HCT116 (cell line): Measurements from ENCODE around the gene ADAMTS16. TPM values are rescaled to one million over a fixed set of nuclear protein-coding genes. Genes with fewer than 3 reads are reported as not detected.

Source experiments
- ATAC-seq: fragments of 200-7000 bp; cut with Tn5 transposase; 2 replicates; pipeline ENCODE4 v1.9.1; 2020; ENCODE audit warnings: mild to moderate bottlenecking, moderate library complexity
- BruUV-seq: library from RNA; stranded (reverse); fragments of 400-500 nt; replicated peaks from 2 replicates; lab custom pipeline; 2021; lab: Mats Ljungman, UMichigan
- CTCF ChIA-PET: fragments of 300-600 bp; sonication (Branson Sonifier 250); formaldehyde crosslinking; loops from one replicate; lab custom pipeline; 2021; ENCODE audit warnings: antibody characterized with exemption; lab: Charles Lee
- POLR2A ChIA-PET: fragments of 300-600, 350-600 bp; sonication (Branson Sonifier 250); formaldehyde crosslinking; loops from one replicate; lab custom pipeline; 2021; ENCODE audit warnings: antibody characterized with exemption; lab: Charles Lee
- RAD21 ChIA-PET, 2 experiments: fragments of 300-600 bp; sonication (Branson Sonifier 250); formaldehyde crosslinking; loops; one replicate each; lab custom pipeline; 2023; ENCODE audit warnings: low total read pairs in 2 of 2; ENCODE audit not compliant: uncharacterized antibody in 2 of 2, unreplicated experiment in 2 of 2, low non-redundant PET in 1 of 2; lab: Charles Lee
- DNase-seq: peaks from one replicate; pipeline ENCODE4 v3.0.0-alpha.2; 2010; ENCODE audit warnings: low read depth, low spot score
- H2AFZ ChIP-seq: fragments of 200-600 bp; shearing (Covaris generic), sonication (generic); 2 replicates; pipeline ENCODE4 v1.6.1; 2017; ENCODE audit warnings: low read depth, mixed run types, mixed read lengths, antibody characterized with exemption, low read length; ENCODE audit not compliant: poor library complexity, severe bottlenecking
- H3K27ac ChIP-seq: 2 replicates; pipeline ENCODE4 v1.5.1; 2012; ENCODE audit warnings: low read depth, low read length
- H3K27me3 ChIP-seq: fragments of 200-600 bp; sonication (generic); 2 replicates; pipeline ENCODE4 v1.6.1; 2016; ENCODE audit warnings: mixed run types, low read length, mixed read lengths; ENCODE audit not compliant: insufficient read depth
- H3K36me3 ChIP-seq, 2 experiments: fragments of 200-500 bp in 1 of 2; fragments of 200-600 bp in 1 of 2; sonication (Bioruptor generic) in 1 of 2; sonication (generic) in 1 of 2; 2 replicates each; pipeline versions ENCODE4 v1.5.1 to v1.6.1; 2014 to 2016; ENCODE audit warnings: low read length in 2 of 2, inconsistent platforms in 1 of 2, mixed read lengths in 1 of 2, mixed run types in 1 of 2; ENCODE audit not compliant: insufficient read depth in 2 of 2, control insufficient read depth in 1 of 2
- H3K4me1 ChIP-seq, 2 experiments: fragments of 200-600 bp in 1 of 2; sonication (generic) in 1 of 2; 2 replicates each; pipeline versions ENCODE4 v1.5.1 to v1.6.1; 2012 to 2017; ENCODE audit warnings: low read length in 2 of 2, inconsistent platforms in 1 of 2, mild to moderate bottlenecking in 1 of 2, mixed read lengths in 1 of 2, mixed run types in 1 of 2, moderate library complexity in 1 of 2; ENCODE audit not compliant: insufficient read depth in 2 of 2, control insufficient read depth in 1 of 2
- H3K4me2 ChIP-seq: fragments of 200-600 bp; sonication (generic); 2 replicates; pipeline ENCODE4 v1.6.1; 2017; ENCODE audit warnings: mixed run types, low read length, mixed read lengths
- H3K4me3 ChIP-seq, 2 experiments: fragments of 200-600 bp in 1 of 2; sonication (generic) in 1 of 2; replicated peaks in 1 of 2; 2 replicates each; pipeline ENCODE4 v1.5.1; 2011 to 2016; ENCODE audit warnings: low read length in 2 of 2, control low read depth in 1 of 2, low read depth in 1 of 2, mild to moderate bottlenecking in 1 of 2, mixed read lengths in 1 of 2, mixed run types in 1 of 2
- H3K79me2 ChIP-seq: fragments of 200-600 bp; sonication (generic); 2 replicates; pipeline ENCODE4 v1.6.1; 2017; ENCODE audit warnings: mild to moderate bottlenecking, mixed run types, low read length, moderate library complexity, mixed read lengths; ENCODE audit not compliant: insufficient read depth
- H3K9ac ChIP-seq: fragments of 200-600 bp; sonication (generic); 2 replicates; pipeline ENCODE4 v1.6.1; 2016; ENCODE audit warnings: low read length, mixed read lengths
- H3K9me2 ChIP-seq: fragments of 200-600 bp; sonication (generic), shearing (Covaris generic); 2 replicates; pipeline ENCODE4 v1.6.1; 2017; ENCODE audit warnings: mixed run types, mild to moderate bottlenecking, moderate library complexity; ENCODE audit not compliant: insufficient read depth
- H3K9me3 ChIP-seq, 2 experiments: fragments of 200-500 bp in 1 of 2; fragments of 200-600 bp in 1 of 2; sonication (Bioruptor generic) in 1 of 2; sonication (generic) in 1 of 2; 2 replicates each; pipeline ENCODE4 v1.6.1; 2014 to 2017; ENCODE audit warnings: low read length in 2 of 2, mixed read lengths in 2 of 2, inconsistent platforms in 1 of 2, low read depth in 1 of 2, mild to moderate bottlenecking in 1 of 2, mixed run types in 1 of 2, moderate library complexity in 1 of 2; ENCODE audit not compliant: control insufficient read depth in 1 of 2, insufficient read depth in 1 of 2
- H4K20me1 ChIP-seq: fragments of 200-600 bp; sonication (generic), shearing (Covaris generic); 2 replicates; pipeline ENCODE4 v1.6.1; 2017; ENCODE audit warnings: mixed run types, mild to moderate bottlenecking, moderate library complexity; ENCODE audit not compliant: insufficient read depth
- CBX3 ChIP-seq: IDR thresholded peaks from 2 replicates; pipeline ENCODE4 v1.6.1; 2012; ENCODE audit warnings: low read depth
- CEBPB ChIP-seq: IDR thresholded peaks from 2 replicates; pipeline ENCODE4 v1.6.1; 2012; ENCODE audit warnings: low read depth
- ELF1 ChIP-seq: IDR thresholded peaks from 2 replicates; pipeline ENCODE4 v1.6.1; 2012; ENCODE audit warnings: low read depth, borderline replicate concordance
- EZH2 ChIP-seq: fragments of 200-600 bp; sonication (generic); IDR thresholded peaks from 2 replicates; pipeline ENCODE4 v1.6.1; 2017; ENCODE audit warnings: antibody characterized with exemption, mixed run types
- FOSL1 ChIP-seq: IDR thresholded peaks from 2 replicates; pipeline ENCODE4 v1.6.1; 2012; ENCODE audit warnings: low read depth
- JUND ChIP-seq: IDR thresholded peaks from 2 replicates; pipeline ENCODE4 v1.6.1; 2012
- MAX ChIP-seq: IDR thresholded peaks from 2 replicates; pipeline ENCODE4 v1.6.1; 2012
- POLR2AphosphoS5 ChIP-seq: IDR thresholded peaks from 2 replicates; pipeline ENCODE4 v1.6.1; 2011; ENCODE audit warnings: mild to moderate bottlenecking, low read depth, low read length, moderate library complexity
- RAD21 ChIP-seq: IDR thresholded peaks from 2 replicates; pipeline ENCODE4 v1.6.1; 2012; ENCODE audit warnings: low read depth, mild to moderate bottlenecking
- SIN3A ChIP-seq: IDR thresholded peaks from 2 replicates; pipeline ENCODE4 v1.6.1; 2012; ENCODE audit warnings: low read depth
- SRF ChIP-seq: IDR thresholded peaks from 2 replicates; pipeline ENCODE4 v1.6.1; 2012; ENCODE audit warnings: low read depth
- TCF7L2 ChIP-seq: IDR thresholded peaks from 2 replicates; pipeline ENCODE4 v1.7.0; 2011; ENCODE audit warnings: borderline replicate concordance, inconsistent platforms; ENCODE audit not compliant: insufficient read depth, insufficient read length; ENCODE audit errors: extremely low read depth
- YY1 ChIP-seq: IDR thresholded peaks from 2 replicates; pipeline ENCODE4 v1.6.1; 2011; ENCODE audit warnings: low read length, low read depth, moderate library complexity, mild to moderate bottlenecking; ENCODE audit not compliant: insufficient replicate concordance; ENCODE audit errors: extremely low read depth
- ZNF274 ChIP-seq: fragments of 200-500 bp; sonication (Bioruptor generic); IDR thresholded peaks from 2 replicates; pipeline ENCODE4 v1.6.1; 2014; ENCODE audit warnings: mild to moderate bottlenecking, low read depth, low read length, inconsistent platforms
- intact Hi-C: fragments of 100-400 bp; cut with micrococcal nuclease; formaldehyde crosslinking; loops from 2 replicates; pipeline ENCODE4 v1.10.0; 2022
- total RNA-seq: library from RNA; stranded (reverse); gene quantifications from one replicate; pipeline ENCODE4 v1.2.1, GENCODE V29; 2021; ENCODE audit not compliant: unreplicated experiment
- TF ChIP-seq, protein P1 (sequence below): IDR thresholded peaks from 2 replicates; pipeline ENCODE4 v1.6.1; 2012
- TF ChIP-seq, protein P2 (sequence below): IDR thresholded peaks from 2 replicates; pipeline ENCODE4 v1.6.1; 2011; ENCODE audit warnings: mild to moderate bottlenecking, low read length, moderate library complexity; ENCODE audit not compliant: insufficient replicate concordance; ENCODE audit errors: extremely low read depth
- TF ChIP-seq, protein P3 (sequence below), 3 experiments: fragments of 200-600 bp in 1 of 3; sonication (generic) in 1 of 3; IDR thresholded peaks in 2 of 3; conservative IDR thresholded peaks in 1 of 3; 2 replicates each; pipeline ENCODE4 v1.5.1; 2012 to 2017; ENCODE audit warnings: low read depth in 2 of 3, low read length in 2 of 3, antibody characterized with exemption in 1 of 3, borderline replicate concordance in 1 of 3, control low read depth in 1 of 3, mild to moderate bottlenecking in 1 of 3, mixed read lengths in 1 of 3, mixed run types in 1 of 3, moderate library complexity in 1 of 3; ENCODE audit not compliant: insufficient read depth in 1 of 3

Gene ADAMTS16
- total RNA-seq, 1 experiment from 2014 or later, result 2.4 TPM

GRCh38 chr5:5195128-5195918 is 55.2 kb downstream of the ADAMTS16 start:
- no peaks in the 10 kb centered on the region for H3K79me2 ChIP-seq
- no peaks in the 10 kb centered on the region for H3K36me3 ChIP-seq
- no peaks in the 10 kb centered on the region for H4K20me1 ChIP-seq
- BruUV-seq, result no TSS peak
- ATAC-seq (no peak), DNase-seq (no peak)
- ChIA-PET CTCF (no interaction called here), POLR2A (no interaction called here), RAD21 (no interaction called here)
- no peaks in the 10 kb centered on the region for H3K4me1 ChIP-seq
- no peaks in the 10 kb centered on the region for H3K9me2 ChIP-seq
- no peak overlapping the region for H2AFZ ChIP-seq
- no peaks in the 10 kb centered on the region for H3K9me3 ChIP-seq
- no peak overlapping the region for H3K4me2 ChIP-seq
- H3K27me3 ChIP-seq, result no peaks in the 10 kb centered on the region
- intact Hi-C loops, result no loop called here
- no peak overlapping the region for H3K4me3 ChIP-seq
- TF ChIP-seq, protein P1, sequence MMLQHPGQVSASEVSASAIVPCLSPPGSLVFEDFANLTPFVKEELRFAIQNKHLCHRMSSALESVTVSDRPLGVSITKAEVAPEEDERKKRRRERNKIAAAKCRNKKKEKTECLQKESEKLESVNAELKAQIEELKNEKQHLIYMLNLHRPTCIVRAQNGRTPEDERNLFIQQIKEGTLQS, result no peak
- TF ChIP-seq TCF7L2, result no peak
- no peak for TF ChIP-seq YY1
- TF ChIP-seq MAX, result no peak
- no peak for TF ChIP-seq ELF1
- no peak for TF ChIP-seq SRF
- no peak for TF ChIP-seq SIN3A
- TF ChIP-seq CBX3, result no peak
- no peak for TF ChIP-seq FOSL1
- TF ChIP-seq RAD21, result no peak
- no peak for TF ChIP-seq ZNF274
- no peak for TF ChIP-seq CEBPB
- TF ChIP-seq, protein P2, sequence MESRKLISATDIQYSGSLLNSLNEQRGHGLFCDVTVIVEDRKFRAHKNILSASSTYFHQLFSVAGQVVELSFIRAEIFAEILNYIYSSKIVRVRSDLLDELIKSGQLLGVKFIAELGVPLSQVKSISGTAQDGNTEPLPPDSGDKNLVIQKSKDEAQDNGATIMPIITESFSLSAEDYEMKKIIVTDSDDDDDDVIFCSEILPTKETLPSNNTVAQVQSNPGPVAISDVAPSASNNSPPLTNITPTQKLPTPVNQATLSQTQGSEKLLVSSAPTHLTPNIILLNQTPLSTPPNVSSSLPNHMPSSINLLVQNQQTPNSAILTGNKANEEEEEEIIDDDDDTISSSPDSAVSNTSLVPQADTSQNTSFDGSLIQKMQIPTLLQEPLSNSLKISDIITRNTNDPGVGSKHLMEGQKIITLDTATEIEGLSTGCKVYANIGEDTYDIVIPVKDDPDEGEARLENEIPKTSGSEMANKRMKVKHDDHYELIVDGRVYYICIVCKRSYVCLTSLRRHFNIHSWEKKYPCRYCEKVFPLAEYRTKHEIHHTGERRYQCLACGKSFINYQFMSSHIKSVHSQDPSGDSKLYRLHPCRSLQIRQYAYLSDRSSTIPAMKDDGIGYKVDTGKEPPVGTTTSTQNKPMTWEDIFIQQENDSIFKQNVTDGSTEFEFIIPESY, result no peak
- TF ChIP-seq POLR2AphosphoS5, result no peak
- TF ChIP-seq JUND, result no peak
- no peak for TF ChIP-seq EZH2
- TF ChIP-seq, protein P3, sequence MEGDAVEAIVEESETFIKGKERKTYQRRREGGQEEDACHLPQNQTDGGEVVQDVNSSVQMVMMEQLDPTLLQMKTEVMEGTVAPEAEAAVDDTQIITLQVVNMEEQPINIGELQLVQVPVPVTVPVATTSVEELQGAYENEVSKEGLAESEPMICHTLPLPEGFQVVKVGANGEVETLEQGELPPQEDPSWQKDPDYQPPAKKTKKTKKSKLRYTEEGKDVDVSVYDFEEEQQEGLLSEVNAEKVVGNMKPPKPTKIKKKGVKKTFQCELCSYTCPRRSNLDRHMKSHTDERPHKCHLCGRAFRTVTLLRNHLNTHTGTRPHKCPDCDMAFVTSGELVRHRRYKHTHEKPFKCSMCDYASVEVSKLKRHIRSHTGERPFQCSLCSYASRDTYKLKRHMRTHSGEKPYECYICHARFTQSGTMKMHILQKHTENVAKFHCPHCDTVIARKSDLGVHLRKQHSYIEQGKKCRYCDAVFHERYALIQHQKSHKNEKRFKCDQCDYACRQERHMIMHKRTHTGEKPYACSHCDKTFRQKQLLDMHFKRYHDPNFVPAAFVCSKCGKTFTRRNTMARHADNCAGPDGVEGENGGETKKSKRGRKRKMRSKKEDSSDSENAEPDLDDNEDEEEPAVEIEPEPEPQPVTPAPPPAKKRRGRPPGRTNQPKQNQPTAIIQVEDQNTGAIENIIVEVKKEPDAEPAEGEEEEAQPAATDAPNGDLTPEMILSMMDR (IDR thresholded peaks at IDR 0.05 in 2 of 3, conservative IDR thresholded peaks at IDR 0.05 in 1 of 3; ENCODE audit: borderline replicate concordance in 1 of 3, insufficient read depth in 1 of 3, low read depth in 2 of 3, low read length in 2 of 3), result no peak
- H3K9ac ChIP-seq, result no peak overlapping the region
- no peak overlapping the region for H3K27ac ChIP-seq
